ENCODE measurements around the gene CCDC87. TPM values are rescaled to one million over a fixed set of nuclear protein-coding genes. Genes with fewer than 3 reads are reported as not detected.

The CCDC87 gene
- total and polyA plus RNA-seq, 8 donors: 0.05 to 15.9 (median 0.29) TPM; not detected in 4

DNA sequence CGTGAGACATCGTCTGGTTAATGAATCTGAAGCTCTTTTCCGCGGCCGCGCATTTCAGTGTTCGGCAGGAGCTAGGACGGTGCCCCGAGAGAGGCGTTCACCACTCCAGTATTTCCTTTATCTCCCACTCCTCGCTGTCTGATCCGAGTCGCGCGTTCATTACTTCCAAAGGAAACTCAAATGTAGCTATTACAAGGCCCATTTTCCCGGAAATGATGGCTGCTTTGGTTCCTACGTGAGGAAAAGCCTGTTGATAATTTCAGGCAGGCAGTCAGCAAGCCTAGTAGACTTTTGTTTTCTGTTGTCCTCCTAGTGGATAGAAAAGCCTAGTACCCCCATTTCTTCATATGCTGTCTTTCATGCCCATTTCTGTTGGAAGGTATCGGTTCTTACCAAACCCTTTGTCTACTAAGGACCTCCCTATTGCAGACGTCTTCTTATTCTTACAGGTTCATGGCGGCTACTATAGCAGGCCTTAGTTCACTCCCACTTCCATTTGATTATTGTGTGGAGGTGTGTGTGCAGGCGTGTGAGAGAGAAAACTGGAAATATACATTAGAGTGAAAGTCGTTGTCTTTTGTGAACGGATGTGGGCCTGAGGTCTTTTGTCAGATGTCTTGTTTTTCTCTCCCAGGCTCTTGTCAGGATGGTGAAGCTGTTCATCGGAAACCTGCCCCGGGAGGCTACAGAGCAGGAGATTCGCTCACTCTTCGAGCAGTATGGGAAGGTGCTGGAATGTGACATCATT, 46.4 kb upstream of the CCDC87 start:
- 2 to 3% (median 3%) methylated on average over 27 of the region's 27 CpGs for WGBS, 5 donors
- no peak for TF ChIP-seq EP300 (IDR thresholded peaks at IDR 0.05)
- TF ChIP-seq POLR2A (IDR thresholded peaks at IDR 0.05): no peak
- TF ChIP-seq, protein P1, sequence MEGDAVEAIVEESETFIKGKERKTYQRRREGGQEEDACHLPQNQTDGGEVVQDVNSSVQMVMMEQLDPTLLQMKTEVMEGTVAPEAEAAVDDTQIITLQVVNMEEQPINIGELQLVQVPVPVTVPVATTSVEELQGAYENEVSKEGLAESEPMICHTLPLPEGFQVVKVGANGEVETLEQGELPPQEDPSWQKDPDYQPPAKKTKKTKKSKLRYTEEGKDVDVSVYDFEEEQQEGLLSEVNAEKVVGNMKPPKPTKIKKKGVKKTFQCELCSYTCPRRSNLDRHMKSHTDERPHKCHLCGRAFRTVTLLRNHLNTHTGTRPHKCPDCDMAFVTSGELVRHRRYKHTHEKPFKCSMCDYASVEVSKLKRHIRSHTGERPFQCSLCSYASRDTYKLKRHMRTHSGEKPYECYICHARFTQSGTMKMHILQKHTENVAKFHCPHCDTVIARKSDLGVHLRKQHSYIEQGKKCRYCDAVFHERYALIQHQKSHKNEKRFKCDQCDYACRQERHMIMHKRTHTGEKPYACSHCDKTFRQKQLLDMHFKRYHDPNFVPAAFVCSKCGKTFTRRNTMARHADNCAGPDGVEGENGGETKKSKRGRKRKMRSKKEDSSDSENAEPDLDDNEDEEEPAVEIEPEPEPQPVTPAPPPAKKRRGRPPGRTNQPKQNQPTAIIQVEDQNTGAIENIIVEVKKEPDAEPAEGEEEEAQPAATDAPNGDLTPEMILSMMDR (IDR thresholded peaks at IDR 0.05): no peak
- peak in 1 of 3 donors; percentile 42 for TF ChIP-seq POLR2AphosphoS5 (IDR thresholded peaks at IDR 0.05)
- intact Hi-C loops (cut with DNase I; ENCODE audit: low total_unique reads): no loop called here
- Histone ChIP-seq H3K9me3 (no peaks in the 10 kb centered on the region), H3K27ac (peak overlapping the region; percentile 86 to 94 (median 93)), H3K36me3 (peaks cover 31 to 63% (median 50%) of the 10 kb centered on the region in 4 donors), H3K4me1 (peaks cover 60 to 76% (median 69%) of the 10 kb centered on the region in 4 donors), H3K4me3 (peak overlapping the region; percentile 74 to 88 (median 82)), H3K27me3 (no peaks in the 10 kb centered on the region)
- DNase-seq: peak in 1 of 2 donors; percentile 80

DNA sequence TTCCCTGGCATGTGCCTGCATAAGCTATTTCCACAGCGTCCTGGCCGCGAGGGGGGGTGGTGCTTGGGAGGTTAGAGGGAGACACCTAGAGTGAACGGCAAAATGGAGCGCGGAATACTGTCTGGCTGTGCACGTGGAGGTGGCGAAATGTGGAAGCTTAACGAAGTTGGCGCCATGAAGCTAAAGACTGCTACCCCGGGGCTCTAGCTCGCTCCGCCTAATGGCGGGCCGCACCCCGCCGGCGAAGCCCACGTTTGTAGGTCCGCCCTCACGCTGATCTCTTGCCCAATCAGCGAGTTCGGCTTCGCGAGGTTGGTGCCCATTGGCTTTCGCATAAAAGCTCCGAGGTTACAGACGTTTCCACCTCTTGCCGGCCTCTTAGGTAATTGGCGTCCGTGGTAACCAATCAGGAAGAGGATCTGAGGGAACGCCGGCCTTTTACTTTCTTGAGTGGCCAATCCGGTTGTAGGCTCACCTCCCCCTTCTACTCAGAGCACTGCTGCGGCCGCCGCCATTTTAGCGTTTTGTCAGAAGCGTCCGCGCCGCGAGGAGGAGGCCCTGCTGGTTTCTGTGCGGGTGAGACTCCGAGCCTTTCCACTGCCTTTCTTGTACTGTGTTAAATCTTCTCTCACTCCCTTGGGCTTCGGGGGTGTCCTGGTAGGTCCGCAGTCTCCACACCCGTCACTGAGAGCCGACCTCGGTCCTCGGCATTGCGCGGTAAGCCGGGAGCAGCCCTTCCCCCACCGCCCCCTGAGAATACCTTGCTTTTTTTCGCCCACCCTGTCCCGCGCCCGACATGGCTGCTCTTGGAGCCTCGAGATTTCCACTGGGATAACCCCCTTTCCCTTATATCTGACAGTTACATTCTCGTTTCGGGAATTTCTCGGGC, 45.6 kb upstream of the CCDC87 start, which contains the start of gene RBM4:
RBM4 (plus strand) TSS at position 527 of the 889 bp plus-strand sequence. CDS start 1,009 bp downstream, outside the sequence.
- Histone ChIP-seq H3K27ac (peak within 1 kb of the TSS; percentile 91 to 94 (median 93)), H3K4me1 (peaks cover 52 to 67% (median 60%) of the 10 kb centered on the region in 4 donors), H3K9me3 (no peaks in the 10 kb centered on the region), H3K4me3 (peak within 1 kb of the TSS; percentile 74 to 88 (median 82)), H3K36me3 (peaks cover 25 to 59% (median 47%) of the 10 kb centered on the region in 4 donors), H3K27me3 (no peaks in the 10 kb centered on the region)
- TF ChIP-seq, protein P1 (IDR thresholded peaks at IDR 0.05): no peak
- no peak for TF ChIP-seq EP300 (IDR thresholded peaks at IDR 0.05)
- no peak for TF ChIP-seq POLR2A (IDR thresholded peaks at IDR 0.05)
- TF ChIP-seq POLR2AphosphoS5 (IDR thresholded peaks at IDR 0.05): peak; percentile 64 to 95 (median 95)
- DNase-seq: peak; percentile 98 to 100
- 0 to 1% (median 0%) methylated on average over 49 to 63 of the region's 63 CpGs for WGBS, 5 donors
- intact Hi-C loops (cut with DNase I; ENCODE audit: low total_unique reads): no loop called here

DNA sequence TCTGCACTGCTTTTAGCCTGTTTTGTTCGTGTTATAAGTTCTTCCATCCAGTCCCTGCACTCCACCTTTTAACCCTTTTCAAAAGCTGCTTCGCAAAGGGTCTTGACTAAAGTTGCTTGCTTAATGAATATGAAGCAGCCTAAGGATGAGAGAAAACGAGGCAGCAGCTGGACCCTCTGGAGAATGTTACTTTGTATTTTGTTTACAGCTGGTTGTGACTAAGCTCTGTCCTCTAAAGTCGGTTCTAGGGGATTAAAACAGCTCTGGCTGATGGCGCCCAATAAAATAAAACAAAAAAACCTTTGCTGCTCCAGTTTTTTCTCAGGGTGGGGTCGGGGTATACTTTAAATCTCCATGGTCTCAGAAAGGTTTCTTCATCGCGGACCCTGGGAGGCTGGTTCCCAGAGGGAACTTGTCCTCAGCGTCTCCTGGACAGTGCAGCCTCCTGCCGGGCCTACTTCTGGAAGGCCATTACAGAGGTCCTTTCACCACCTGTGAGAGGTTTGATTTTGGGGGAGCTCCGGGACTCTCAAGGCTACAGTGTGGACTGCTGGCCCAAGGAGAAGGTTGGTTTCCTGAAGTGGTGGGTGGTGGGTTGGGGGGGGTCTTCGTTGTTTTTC, 44.8 kb upstream of the CCDC87 start:
- Histone ChIP-seq H3K4me1 (peaks cover 45 to 66% (median 54%) of the 10 kb centered on the region in 4 donors), H3K27ac (peak overlapping the region; percentile 91 to 94 (median 93)), H3K27me3 (no peaks in the 10 kb centered on the region), H3K9me3 (no peaks in the 10 kb centered on the region), H3K36me3 (peaks cover 24 to 60% (median 46%) of the 10 kb centered on the region in 4 donors), H3K4me3 (peak overlapping the region; percentile 74 to 88 (median 82))
- TF ChIP-seq EP300 (IDR thresholded peaks at IDR 0.05): no peak
- TF ChIP-seq, protein P1 (IDR thresholded peaks at IDR 0.05): peak in 1 of 7 experiments; percentile 8
- intact Hi-C loops (cut with DNase I; ENCODE audit: low total_unique reads): no loop called here
- WGBS, 5 donors: 36 to 42% (median 40%) methylated on average over 12 of the region's 12 CpGs
- no peak for DNase-seq

DNA sequence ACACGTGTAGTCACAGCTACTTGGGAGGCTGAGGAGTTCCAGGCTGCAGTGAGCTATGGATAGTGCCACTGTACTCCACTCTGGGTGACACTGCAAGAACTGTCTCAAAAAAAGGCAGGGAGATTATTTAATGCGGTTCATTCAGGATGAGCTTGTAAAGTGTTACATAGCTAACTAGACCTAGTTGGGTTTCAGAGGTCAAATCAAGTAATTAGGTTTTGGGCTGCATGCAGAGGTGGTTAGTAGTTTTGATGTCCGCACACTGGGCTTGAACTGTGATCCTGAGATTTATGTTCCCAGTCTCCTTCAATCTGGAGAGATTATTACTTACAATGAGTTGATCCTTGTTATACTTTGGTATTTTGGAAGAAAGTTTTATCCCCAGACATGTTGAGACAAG, 43.5 kb upstream of the CCDC87 start:
- Histone ChIP-seq H3K27ac (no peak overlapping the region), H3K4me1 (peaks cover 32 to 59% (median 49%) of the 10 kb centered on the region in 4 donors), H3K9me3 (no peaks in the 10 kb centered on the region), H3K36me3 (peaks cover 24 to 53% (median 37%) of the 10 kb centered on the region in 4 donors), H3K27me3 (no peaks in the 10 kb centered on the region), H3K4me3 (no peak overlapping the region)
- WGBS, 5 donors: 66 to 85% (median 81%) methylated on average over 3 of the region's 3 CpGs
- intact Hi-C loops (cut with DNase I; ENCODE audit: low total_unique reads): no loop called here
- DNase-seq: no peak
- TF ChIP-seq, protein P1 (IDR thresholded peaks at IDR 0.05): no peak
- TF ChIP-seq POLR2A (IDR thresholded peaks at IDR 0.05) (no peak), EP300 (IDR thresholded peaks at IDR 0.05) (no peak)

All from stomach (tissue), 9 donors.